ENCODE results near the gene ATR. TPM values are rescaled to one million over a fixed set of nuclear protein-coding genes. Genes with fewer than 3 reads are reported as not detected.
"Not testable (repeated sequence)": the region's sequence is repeated elsewhere in the genome, so short reads cannot be mapped to it uniquely, and the experiment has no call there.

Gene ATR
- total and polyA plus RNA-seq, 11 donors: 5.4 to 17.0 (median 11.0) TPM

GRCh38 chr3:142609136-142609535 is 30.6 kb upstream of the ATR start:
- TF ChIP-seq POLR2A (IDR thresholded peaks at IDR 0.05) (no peak), CTCF (IDR thresholded peaks at IDR 0.05) (no peak)
- WGBS, 4 donors: 65 to 85% (median 73%) methylated on average over 1 of the region's 1 CpG
- Histone ChIP-seq H3K4me1 (no peaks in the 10 kb centered on the region), H3K36me3 (no peaks in the 10 kb centered on the region), H3K9me3 (no peaks in the 10 kb centered on the region), H3K27me3 (no peaks in the 10 kb centered on the region), H3K27ac (no peak overlapping the region), H3K4me3 (no peak overlapping the region)
- ATAC-seq (no peak), DNase-seq (no peak)
- intact Hi-C loops (cut with DNase I): no loop called here

GRCh38 chr3:142608631-142609030 is 30.1 kb upstream of the ATR start:
- DNase-seq (no peak), ATAC-seq (no peak)
- no peak overlapping the region for H3K27ac ChIP-seq
- H3K4me3 ChIP-seq: no peak overlapping the region
- intact Hi-C loops (cut with DNase I): no loop called here
- H3K9me3 ChIP-seq: no peaks in the 10 kb centered on the region
- H3K27me3 ChIP-seq: no peaks in the 10 kb centered on the region
- TF ChIP-seq POLR2A (IDR thresholded peaks at IDR 0.05) (no peak), CTCF (IDR thresholded peaks at IDR 0.05) (no peak)
- WGBS, 4 donors: 49 to 77% (median 61%) methylated on average over 1 of the region's 1 CpG
- H3K36me3 ChIP-seq: no peaks in the 10 kb centered on the region
- no peaks in the 10 kb centered on the region for H3K4me1 ChIP-seq

DNA sequence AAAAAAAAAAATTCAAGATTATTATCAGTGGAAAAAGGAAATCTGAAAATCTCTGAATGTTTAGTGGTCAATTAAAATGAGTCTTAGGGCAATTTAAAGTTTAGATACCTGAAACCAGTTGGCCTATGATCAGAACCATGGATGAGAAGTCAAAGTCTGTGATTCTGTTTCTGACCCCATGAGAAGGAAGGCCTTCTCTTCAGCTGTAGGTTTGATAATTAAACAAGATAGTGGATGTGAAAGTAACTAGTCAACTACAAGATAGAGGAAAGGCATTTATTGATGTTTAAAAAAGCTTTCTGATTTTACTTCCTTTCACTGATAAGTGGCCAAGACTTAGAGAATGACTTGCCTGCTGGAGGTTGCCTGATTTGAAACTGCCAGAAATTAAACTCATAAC is 26.4 kb upstream of the ATR start:
- Histone ChIP-seq H3K27ac (no peak overlapping the region), H3K36me3 (no peaks in the 10 kb centered on the region), H3K9me3 (no peaks in the 10 kb centered on the region), H3K4me3 (no peak overlapping the region), H3K4me1 (no peaks in the 10 kb centered on the region), H3K27me3 (no peaks in the 10 kb centered on the region)
- no peak for TF ChIP-seq POLR2A (IDR thresholded peaks at IDR 0.05)
- TF ChIP-seq CTCF (IDR thresholded peaks at IDR 0.05): no peak
- intact Hi-C loops (cut with DNase I): no loop called here
- ATAC-seq: no peak
- no peak for DNase-seq

DNA sequence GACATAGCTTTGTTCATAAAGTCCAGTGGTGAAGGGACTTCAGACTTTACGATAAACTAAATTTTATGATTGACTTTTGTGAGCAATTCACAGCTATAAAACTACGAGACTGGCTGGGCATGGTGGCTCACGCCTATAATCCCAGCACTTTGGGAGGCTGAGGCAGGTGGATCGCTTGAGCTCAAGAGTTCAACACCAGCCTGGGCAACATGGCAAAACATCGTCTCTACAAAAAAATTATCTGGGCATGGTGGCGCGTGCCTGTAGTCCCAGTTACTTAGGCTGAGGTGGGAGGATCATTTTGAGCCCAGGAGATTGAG is 24.8 kb upstream of the ATR start:
- DNase-seq; intact Hi-C loops (cut with DNase I); ATAC-seq; H3K27me3 ChIP-seq; H3K4me1 ChIP-seq; H3K9me3 ChIP-seq; H3K4me3 ChIP-seq; H3K27ac ChIP-seq; H3K36me3 ChIP-seq: not testable (repeated sequence)
- 90 to 97% (median 92%) methylated on average over 7 of the region's 7 CpGs for WGBS, 4 donors

- Histone ChIP-seq H3K4me3 (no peak overlapping the region), H3K4me1 (no peaks in the 10 kb centered on the region), H3K27ac (no peak overlapping the region), H3K36me3 (no peaks in the 10 kb centered on the region), H3K9me3 (no peaks in the 10 kb centered on the region), H3K27me3 (no peaks in the 10 kb centered on the region)
- TF ChIP-seq CTCF (IDR thresholded peaks at IDR 0.05) (no peak), POLR2A (IDR thresholded peaks at IDR 0.05) (no peak)
- DNase-seq: no peak
- intact Hi-C loops (cut with DNase I): no loop called here
- no peak for ATAC-seq
- WGBS, 4 donors: 83 to 92% (median 90%) methylated on average over 13 of the region's 13 CpGs
Measured at GRCh38 chr3:142602619-142603385, 24.3 kb upstream of the ATR start.

Data from heart left ventricle (tissue), 16 donors.